ENCODE results near the gene CAPG. TPM values are rescaled to one million over a fixed set of nuclear protein-coding genes. Genes with fewer than 3 reads are reported as not detected.

The CAPG gene
- total and polyA plus RNA-seq, 9 of the 15 experiments (the other 6 are each of a cell fraction or from before 2014, with no cell fraction given), result 10.6 to 90.4 (median 56.0) TPM

DNA sequence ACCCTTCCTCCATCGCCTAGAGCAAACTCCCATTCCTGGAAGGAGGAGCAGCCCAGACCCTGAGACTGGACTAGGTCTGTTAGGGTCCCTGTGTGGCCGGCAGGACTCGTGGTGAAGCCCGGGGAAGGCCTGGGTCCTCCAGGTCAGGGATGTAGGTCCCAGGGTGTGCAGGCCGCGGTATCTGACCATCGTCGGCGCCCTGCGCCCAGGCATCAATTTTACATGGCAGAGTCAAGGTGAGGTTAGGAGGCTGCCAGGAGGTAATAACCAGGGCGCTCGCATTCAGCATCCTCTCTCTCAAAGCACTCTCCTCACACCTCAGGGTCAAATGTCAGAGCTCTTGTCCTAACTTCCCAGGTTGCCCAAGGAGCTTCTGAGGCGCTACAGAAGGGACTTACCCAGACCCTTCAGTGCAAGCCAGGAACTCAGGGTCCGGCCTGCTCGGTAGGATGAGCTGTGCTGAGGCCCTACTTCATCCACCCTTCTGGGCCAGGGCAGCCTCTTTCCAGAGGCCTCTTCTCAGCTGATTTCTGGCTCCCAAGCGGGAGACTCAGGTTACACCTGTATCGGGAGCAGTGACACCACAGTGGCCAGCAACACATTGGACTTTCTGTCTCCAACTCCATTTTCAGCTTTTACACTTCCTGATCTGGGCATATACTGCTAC is 9.0 kb upstream of the CAPG start (continued):
- TF ChIP-seq, protein P1, sequence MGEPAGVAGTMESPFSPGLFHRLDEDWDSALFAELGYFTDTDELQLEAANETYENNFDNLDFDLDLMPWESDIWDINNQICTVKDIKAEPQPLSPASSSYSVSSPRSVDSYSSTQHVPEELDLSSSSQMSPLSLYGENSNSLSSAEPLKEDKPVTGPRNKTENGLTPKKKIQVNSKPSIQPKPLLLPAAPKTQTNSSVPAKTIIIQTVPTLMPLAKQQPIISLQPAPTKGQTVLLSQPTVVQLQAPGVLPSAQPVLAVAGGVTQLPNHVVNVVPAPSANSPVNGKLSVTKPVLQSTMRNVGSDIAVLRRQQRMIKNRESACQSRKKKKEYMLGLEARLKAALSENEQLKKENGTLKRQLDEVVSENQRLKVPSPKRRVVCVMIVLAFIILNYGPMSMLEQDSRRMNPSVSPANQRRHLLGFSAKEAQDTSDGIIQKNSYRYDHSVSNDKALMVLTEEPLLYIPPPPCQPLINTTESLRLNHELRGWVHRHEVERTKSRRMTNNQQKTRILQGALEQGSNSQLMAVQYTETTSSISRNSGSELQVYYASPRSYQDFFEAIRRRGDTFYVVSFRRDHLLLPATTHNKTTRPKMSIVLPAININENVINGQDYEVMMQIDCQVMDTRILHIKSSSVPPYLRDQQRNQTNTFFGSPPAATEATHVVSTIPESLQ (CRISPR knock-in tag; IDR thresholded peaks at IDR 0.05), result 0 out of 2 replicates have a peak, but pooled peaks have one; percentile 3
- TF ChIP-seq KAT7 (CRISPR knock-in tag; IDR thresholded peaks at IDR 0.05; ENCODE audit: borderline replicate concordance) (no peak), NRF1 (conservative IDR thresholded peaks at IDR 0.05 in 1 of 2, IDR thresholded peaks at IDR 0.05 in 1 of 2) (no peak), ZNF408 (CRISPR knock-in tag; IDR thresholded peaks at IDR 0.05; ENCODE audit: low read depth) (no peak), MCM5 (IDR thresholded peaks at IDR 0.05; ENCODE audit: low read depth) (no peak), PCBP2 (IDR thresholded peaks at IDR 0.05; ENCODE audit: low read depth, low read length, poor library complexity, severe bottlenecking) (no peak), MXI1 (IDR thresholded peaks at IDR 0.05; ENCODE audit: low read depth, low read length) (no peak), GABPA (tag; conservative IDR thresholded peaks at IDR 0.05; ENCODE audit: low read depth) (no peak), ZNF174 (CRISPR knock-in tag; IDR thresholded peaks at IDR 0.05) (no peak), POLR3G (IDR thresholded peaks at IDR 0.05; ENCODE audit: extremely low read depth, insufficient read length, insufficient replicate concordance) (no peak), TBP (optimal IDR thresholded peaks at IDR 0.05; ENCODE audit: low read depth, low read length) (no peak), SNIP1 (IDR thresholded peaks at IDR 0.05; ENCODE audit: low read depth) (no peak), ZNF212 (CRISPR knock-in tag; IDR thresholded peaks at IDR 0.05) (no peak), SAFB (IDR thresholded peaks at IDR 0.05; ENCODE audit: borderline replicate concordance, low read depth, low read length) (no peak), RHOXF2B (CRISPR knock-in tag; conservative IDR thresholded peaks at IDR 0.05) (no peak)
- TF ChIP-seq, protein P2, sequence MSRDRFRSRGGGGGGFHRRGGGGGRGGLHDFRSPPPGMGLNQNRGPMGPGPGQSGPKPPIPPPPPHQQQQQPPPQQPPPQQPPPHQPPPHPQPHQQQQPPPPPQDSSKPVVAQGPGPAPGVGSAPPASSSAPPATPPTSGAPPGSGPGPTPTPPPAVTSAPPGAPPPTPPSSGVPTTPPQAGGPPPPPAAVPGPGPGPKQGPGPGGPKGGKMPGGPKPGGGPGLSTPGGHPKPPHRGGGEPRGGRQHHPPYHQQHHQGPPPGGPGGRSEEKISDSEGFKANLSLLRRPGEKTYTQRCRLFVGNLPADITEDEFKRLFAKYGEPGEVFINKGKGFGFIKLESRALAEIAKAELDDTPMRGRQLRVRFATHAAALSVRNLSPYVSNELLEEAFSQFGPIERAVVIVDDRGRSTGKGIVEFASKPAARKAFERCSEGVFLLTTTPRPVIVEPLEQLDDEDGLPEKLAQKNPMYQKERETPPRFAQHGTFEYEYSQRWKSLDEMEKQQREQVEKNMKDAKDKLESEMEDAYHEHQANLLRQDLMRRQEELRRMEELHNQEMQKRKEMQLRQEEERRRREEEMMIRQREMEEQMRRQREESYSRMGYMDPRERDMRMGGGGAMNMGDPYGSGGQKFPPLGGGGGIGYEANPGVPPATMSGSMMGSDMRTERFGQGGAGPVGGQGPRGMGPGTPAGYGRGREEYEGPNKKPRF (IDR thresholded peaks at IDR 0.05; ENCODE audit: low read depth, low read length), result no peak
- TF ChIP-seq, protein P3, sequence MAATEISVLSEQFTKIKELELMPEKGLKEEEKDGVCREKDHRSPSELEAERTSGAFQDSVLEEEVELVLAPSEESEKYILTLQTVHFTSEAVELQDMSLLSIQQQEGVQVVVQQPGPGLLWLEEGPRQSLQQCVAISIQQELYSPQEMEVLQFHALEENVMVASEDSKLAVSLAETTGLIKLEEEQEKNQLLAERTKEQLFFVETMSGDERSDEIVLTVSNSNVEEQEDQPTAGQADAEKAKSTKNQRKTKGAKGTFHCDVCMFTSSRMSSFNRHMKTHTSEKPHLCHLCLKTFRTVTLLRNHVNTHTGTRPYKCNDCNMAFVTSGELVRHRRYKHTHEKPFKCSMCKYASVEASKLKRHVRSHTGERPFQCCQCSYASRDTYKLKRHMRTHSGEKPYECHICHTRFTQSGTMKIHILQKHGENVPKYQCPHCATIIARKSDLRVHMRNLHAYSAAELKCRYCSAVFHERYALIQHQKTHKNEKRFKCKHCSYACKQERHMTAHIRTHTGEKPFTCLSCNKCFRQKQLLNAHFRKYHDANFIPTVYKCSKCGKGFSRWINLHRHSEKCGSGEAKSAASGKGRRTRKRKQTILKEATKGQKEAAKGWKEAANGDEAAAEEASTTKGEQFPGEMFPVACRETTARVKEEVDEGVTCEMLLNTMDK (IDR thresholded peaks at IDR 0.05; ENCODE audit: borderline replicate concordance, insufficient read depth, low read depth, low read length, poor library complexity, severe bottlenecking), result no peak
